GM23338 (cell line): Measurements from ENCODE around the gene THOP1. TPM values are rescaled to one million over a fixed set of nuclear protein-coding genes. Genes with fewer than 3 reads are reported as not detected.

Experiments
- ATAC-seq: fragments of 200-7000 bp; cut with Tn5 transposase; 3 replicates; pipeline ENCODE4 v1.9.1; 2020
- DNase-seq: peaks from one replicate; pipeline ENCODE4 v3.0.0-alpha.2; 2015; ENCODE audit warnings: low spot score
- H2AFZ ChIP-seq: fragments of 200-600 bp; sonication (generic); 2 replicates; pipeline ENCODE4 v1.8.0; 2016; ENCODE audit warnings: antibody characterized with exemption, mild to moderate bottlenecking, moderate library complexity
- H3F3A ChIP-seq: fragments of 200-600 bp; sonication (generic); replicated peaks from 2 replicates; pipeline ENCODE4 v1.8.0; 2017; ENCODE audit warnings: antibody characterized with exemption, mixed run types, low read depth
- H3K27ac ChIP-seq: fragments of 200-600 bp; sonication (generic); 2 replicates; pipeline ENCODE4 v1.6.1; 2016; ENCODE audit warnings: low read depth
- H3K27me3 ChIP-seq: fragments of 200-600 bp; sonication (generic); 2 replicates; pipeline ENCODE4 v1.8.0; 2016; ENCODE audit warnings: mild to moderate bottlenecking, mixed run types, moderate library complexity; ENCODE audit not compliant: insufficient read depth
- H3K36me3 ChIP-seq: fragments of 200-600 bp; sonication (generic); 2 replicates; pipeline ENCODE4 v1.8.0; 2016; ENCODE audit warnings: mild to moderate bottlenecking; ENCODE audit not compliant: insufficient read depth
- H3K4me1 ChIP-seq: fragments of 200-600 bp; sonication (generic); 2 replicates; pipeline ENCODE4 v1.8.0; 2016; ENCODE audit warnings: mild to moderate bottlenecking, moderate library complexity; ENCODE audit not compliant: insufficient read depth
- H3K4me2 ChIP-seq: fragments of 200-600 bp; sonication (generic); 2 replicates; pipeline ENCODE4 v1.7.1; 2017; ENCODE audit warnings: mixed run types
- H3K4me3 ChIP-seq: fragments of 200-600 bp; sonication (generic); 2 replicates; pipeline ENCODE4 v1.6.1; 2016; ENCODE audit warnings: mixed run types
- H3K79me2 ChIP-seq: fragments of 200-600 bp; sonication (generic); replicated peaks from 2 replicates; pipeline ENCODE4 v1.8.0; 2017; ENCODE audit warnings: mild to moderate bottlenecking; ENCODE audit not compliant: insufficient read depth
- H3K9me2 ChIP-seq: fragments of 200-600 bp; sonication (generic); 2 replicates; pipeline ENCODE4 v1.8.0; 2017; ENCODE audit not compliant: insufficient read depth
- H4K20me1 ChIP-seq: fragments of 200-600 bp; sonication (generic); replicated peaks from 2 replicates; pipeline ENCODE4 v1.8.0; 2017; ENCODE audit warnings: mild to moderate bottlenecking; ENCODE audit not compliant: insufficient read depth
- H3K27ac Mint-ChIP-seq: 2 replicates; pipeline ENCODE4 v1.8.0; 2020; ENCODE audit warnings: inconsistent platforms, mild to moderate bottlenecking, moderate library complexity, mixed read lengths
- H3K27me3 Mint-ChIP-seq: 3 replicates; pipeline ENCODE4 v1.8.0; 2022; ENCODE audit warnings: low read depth, mild to moderate bottlenecking, moderate library complexity, mixed read lengths, inconsistent platforms; ENCODE audit not compliant: insufficient read depth, poor library complexity
- H3K36me3 Mint-ChIP-seq: 3 replicates; pipeline ENCODE4 v1.8.0; 2021; ENCODE audit warnings: low read depth, mild to moderate bottlenecking, inconsistent platforms, moderate library complexity, mixed read lengths
- H3K4me1 Mint-ChIP-seq: 3 replicates; pipeline ENCODE4 v1.8.0; 2020; ENCODE audit warnings: mild to moderate bottlenecking, inconsistent platforms, mixed read lengths
- H3K4me3 Mint-ChIP-seq: 3 replicates; pipeline ENCODE4 v1.8.0; 2021; ENCODE audit warnings: moderate library complexity, mild to moderate bottlenecking, inconsistent platforms, mixed read lengths
- H3K9me3 Mint-ChIP-seq: 3 replicates; pipeline ENCODE4 v1.8.0; 2020; ENCODE audit warnings: moderate library complexity, mild to moderate bottlenecking, inconsistent platforms, mixed read lengths
- CREB1 ChIP-seq: fragments of 250-450 bp; sonication (Bioruptor Pico); IDR thresholded peaks from 2 replicates; pipeline ENCODE4 v1.5.0; 2020; ENCODE audit warnings: low read depth, mild to moderate bottlenecking, moderate library complexity
- EZH2 ChIP-seq: fragments of 200-600 bp; sonication (generic); IDR thresholded peaks from one replicate; pipeline ENCODE4 v1.8.0; 2017; ENCODE audit warnings: antibody characterized with exemption, mild to moderate bottlenecking, low read depth; ENCODE audit not compliant: unreplicated experiment
- EZH2phosphoT487 ChIP-seq: fragments of 200-600 bp; sonication (generic); IDR thresholded peaks from one replicate; pipeline ENCODE4 v1.8.1; 2018; ENCODE audit warnings: antibody characterized with exemption; ENCODE audit not compliant: unreplicated experiment
- NANOG ChIP-seq: IDR thresholded peaks from 2 replicates; pipeline ENCODE4 v1.6.1; 2016; ENCODE audit warnings: antibody characterized with exemption, borderline replicate concordance
- POLR2AphosphoS5 ChIP-seq: IDR thresholded peaks from 2 replicates; pipeline ENCODE4 v1.6.1; 2016; ENCODE audit warnings: antibody characterized with exemption, low read depth
- ZNF114 ChIP-seq: fragments of 250-450 bp; sonication (Bioruptor Pico); IDR thresholded peaks from 2 replicates; pipeline ENCODE4 v1.5.0; 2020; ENCODE audit warnings: mild to moderate bottlenecking, moderate library complexity
- ZNF331 ChIP-seq: fragments of 250-450 bp; sonication (Bioruptor Pico); IDR thresholded peaks from 2 replicates; pipeline ENCODE4 v1.5.0; 2020; ENCODE audit warnings: low read depth, mild to moderate bottlenecking, moderate library complexity
- polyA plus RNA-seq: library from polyadenylated mRNA; unstranded; fragments of >200 nt; fragmentation: Nextera tagmentation; extraction: Ambion mirVana; gene quantifications from 2 replicates; pipeline ENCODE4 v1.2.1, GENCODE V29; 2016
- total RNA-seq: library from RNA; depleted of rRNA; stranded (reverse); fragments of >200 nt; shearing (Covaris generic); gene quantifications from 2 replicates; pipeline ENCODE4 v1.2.3, GENCODE V29; 2014
- TF ChIP-seq, protein P1 (sequence below): IDR thresholded peaks from 2 replicates; pipeline ENCODE4 v1.6.1; 2016; ENCODE audit warnings: antibody characterized with exemption
- TF ChIP-seq, protein P2 (sequence below), 2 experiments: fragments of 200-600 bp in 1 of 2; sonication (generic) in 1 of 2; conservative IDR thresholded peaks; 2 replicates each; pipeline versions ENCODE4 v1.5.1 to v1.6.1; 2016 to 2017; ENCODE audit warnings: antibody characterized with exemption in 2 of 2, low read depth in 2 of 2, mild to moderate bottlenecking in 2 of 2, moderate library complexity in 1 of 2
- TF ChIP-seq, protein P3 (sequence below): IDR thresholded peaks from one replicate; pipeline ENCODE4 v1.6.1; 2018; ENCODE audit warnings: antibody characterized with exemption; ENCODE audit not compliant: unreplicated experiment
- TF ChIP-seq, protein P4 (sequence below): fragments of 250-450 bp; sonication (Bioruptor Pico); IDR thresholded peaks from 2 replicates; pipeline ENCODE4 v1.5.0; 2020; ENCODE audit warnings: mild to moderate bottlenecking, moderate library complexity

THOP1 gene
- total and polyA plus RNA-seq, 2 experiments from 2014 or later, result 110 to 229 TPM

DNA sequence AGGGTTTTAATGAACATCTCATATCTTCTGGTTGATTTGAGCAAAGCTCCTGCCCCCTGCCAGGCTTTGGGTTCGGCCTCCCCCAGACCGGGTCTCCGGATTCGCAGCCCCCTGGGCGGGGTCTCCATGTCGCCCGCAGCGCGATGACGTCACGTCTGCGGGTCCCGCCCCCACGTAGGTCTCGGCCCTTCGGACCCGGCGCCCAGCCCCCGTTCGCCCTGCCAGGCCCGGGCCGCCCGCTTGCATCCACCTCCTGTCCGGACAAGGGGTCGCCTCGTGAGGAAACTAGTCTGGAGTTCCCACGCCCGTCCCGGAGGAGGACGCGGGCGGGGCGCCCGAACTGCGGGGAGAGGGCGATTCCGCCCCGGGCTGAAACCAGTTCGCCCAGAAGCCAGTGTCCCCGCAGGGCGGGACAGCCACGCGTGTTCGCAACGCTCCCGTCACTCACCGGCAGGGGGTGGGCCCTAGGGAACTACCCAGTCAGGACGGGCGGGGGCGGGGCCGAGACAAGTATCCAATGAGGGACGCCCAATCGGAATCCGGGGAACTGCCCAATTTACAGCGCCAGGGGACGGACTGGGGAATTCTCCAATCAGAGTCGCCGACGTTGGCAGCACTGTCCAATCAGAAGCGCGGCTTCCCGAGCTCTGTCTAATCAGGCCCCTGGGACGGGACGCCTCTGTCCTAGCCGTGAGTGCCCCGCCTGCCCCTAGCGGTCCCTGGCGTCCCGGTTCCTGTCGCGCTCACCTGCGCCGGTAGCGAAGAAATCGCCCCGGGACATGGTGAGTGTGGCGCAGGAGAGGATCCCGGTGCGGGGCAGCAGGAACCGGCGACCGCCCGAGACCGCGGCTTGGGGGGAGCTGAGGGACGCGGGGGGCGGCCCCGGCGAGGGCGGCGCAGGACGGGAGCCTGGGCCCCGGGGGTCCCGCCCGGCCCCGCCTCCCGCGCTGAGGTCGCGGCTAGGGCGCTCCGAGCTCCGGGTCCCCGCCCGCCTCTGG is 55.8 kb downstream of the THOP1 start, which contains the start of gene ZNF555:
ZNF555 (plus strand) TSS at position 682 of the 998 bp plus-strand sequence; CDS start at position 780, 98 bp downstream.
- peak within 1 kb of the TSS; percentile 24 for H2AFZ ChIP-seq
- TF ChIP-seq NANOG (no peak), EZH2phosphoT487 (no peak), ZNF331 (CRISPR knock-in tag) (no peak), EZH2 (no peak), ZNF114 (CRISPR knock-in tag) (peak; percentile 58; the same call in 1 of the 2 replicates), POLR2AphosphoS5 (peak; percentile 68), CREB1 (CRISPR knock-in tag) (peak; percentile 97)
- TF ChIP-seq, protein P1, sequence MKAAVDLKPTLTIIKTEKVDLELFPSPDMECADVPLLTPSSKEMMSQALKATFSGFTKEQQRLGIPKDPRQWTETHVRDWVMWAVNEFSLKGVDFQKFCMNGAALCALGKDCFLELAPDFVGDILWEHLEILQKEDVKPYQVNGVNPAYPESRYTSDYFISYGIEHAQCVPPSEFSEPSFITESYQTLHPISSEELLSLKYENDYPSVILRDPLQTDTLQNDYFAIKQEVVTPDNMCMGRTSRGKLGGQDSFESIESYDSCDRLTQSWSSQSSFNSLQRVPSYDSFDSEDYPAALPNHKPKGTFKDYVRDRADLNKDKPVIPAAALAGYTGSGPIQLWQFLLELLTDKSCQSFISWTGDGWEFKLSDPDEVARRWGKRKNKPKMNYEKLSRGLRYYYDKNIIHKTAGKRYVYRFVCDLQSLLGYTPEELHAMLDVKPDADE, result no peak
- TF ChIP-seq, protein P2, sequence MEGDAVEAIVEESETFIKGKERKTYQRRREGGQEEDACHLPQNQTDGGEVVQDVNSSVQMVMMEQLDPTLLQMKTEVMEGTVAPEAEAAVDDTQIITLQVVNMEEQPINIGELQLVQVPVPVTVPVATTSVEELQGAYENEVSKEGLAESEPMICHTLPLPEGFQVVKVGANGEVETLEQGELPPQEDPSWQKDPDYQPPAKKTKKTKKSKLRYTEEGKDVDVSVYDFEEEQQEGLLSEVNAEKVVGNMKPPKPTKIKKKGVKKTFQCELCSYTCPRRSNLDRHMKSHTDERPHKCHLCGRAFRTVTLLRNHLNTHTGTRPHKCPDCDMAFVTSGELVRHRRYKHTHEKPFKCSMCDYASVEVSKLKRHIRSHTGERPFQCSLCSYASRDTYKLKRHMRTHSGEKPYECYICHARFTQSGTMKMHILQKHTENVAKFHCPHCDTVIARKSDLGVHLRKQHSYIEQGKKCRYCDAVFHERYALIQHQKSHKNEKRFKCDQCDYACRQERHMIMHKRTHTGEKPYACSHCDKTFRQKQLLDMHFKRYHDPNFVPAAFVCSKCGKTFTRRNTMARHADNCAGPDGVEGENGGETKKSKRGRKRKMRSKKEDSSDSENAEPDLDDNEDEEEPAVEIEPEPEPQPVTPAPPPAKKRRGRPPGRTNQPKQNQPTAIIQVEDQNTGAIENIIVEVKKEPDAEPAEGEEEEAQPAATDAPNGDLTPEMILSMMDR (conservative IDR thresholded peaks at IDR 0.05; ENCODE audit: low read depth in 2 of 2), result 0 out of 4 replicates have a peak, but pooled peaks of 1 of the 2 experiments have one; percentile 23
- TF ChIP-seq, protein P3, sequence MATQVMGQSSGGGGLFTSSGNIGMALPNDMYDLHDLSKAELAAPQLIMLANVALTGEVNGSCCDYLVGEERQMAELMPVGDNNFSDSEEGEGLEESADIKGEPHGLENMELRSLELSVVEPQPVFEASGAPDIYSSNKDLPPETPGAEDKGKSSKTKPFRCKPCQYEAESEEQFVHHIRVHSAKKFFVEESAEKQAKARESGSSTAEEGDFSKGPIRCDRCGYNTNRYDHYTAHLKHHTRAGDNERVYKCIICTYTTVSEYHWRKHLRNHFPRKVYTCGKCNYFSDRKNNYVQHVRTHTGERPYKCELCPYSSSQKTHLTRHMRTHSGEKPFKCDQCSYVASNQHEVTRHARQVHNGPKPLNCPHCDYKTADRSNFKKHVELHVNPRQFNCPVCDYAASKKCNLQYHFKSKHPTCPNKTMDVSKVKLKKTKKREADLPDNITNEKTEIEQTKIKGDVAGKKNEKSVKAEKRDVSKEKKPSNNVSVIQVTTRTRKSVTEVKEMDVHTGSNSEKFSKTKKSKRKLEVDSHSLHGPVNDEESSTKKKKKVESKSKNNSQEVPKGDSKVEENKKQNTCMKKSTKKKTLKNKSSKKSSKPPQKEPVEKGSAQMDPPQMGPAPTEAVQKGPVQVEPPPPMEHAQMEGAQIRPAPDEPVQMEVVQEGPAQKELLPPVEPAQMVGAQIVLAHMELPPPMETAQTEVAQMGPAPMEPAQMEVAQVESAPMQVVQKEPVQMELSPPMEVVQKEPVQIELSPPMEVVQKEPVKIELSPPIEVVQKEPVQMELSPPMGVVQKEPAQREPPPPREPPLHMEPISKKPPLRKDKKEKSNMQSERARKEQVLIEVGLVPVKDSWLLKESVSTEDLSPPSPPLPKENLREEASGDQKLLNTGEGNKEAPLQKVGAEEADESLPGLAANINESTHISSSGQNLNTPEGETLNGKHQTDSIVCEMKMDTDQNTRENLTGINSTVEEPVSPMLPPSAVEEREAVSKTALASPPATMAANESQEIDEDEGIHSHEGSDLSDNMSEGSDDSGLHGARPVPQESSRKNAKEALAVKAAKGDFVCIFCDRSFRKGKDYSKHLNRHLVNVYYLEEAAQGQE, result no peak
- TF ChIP-seq, protein P4, sequence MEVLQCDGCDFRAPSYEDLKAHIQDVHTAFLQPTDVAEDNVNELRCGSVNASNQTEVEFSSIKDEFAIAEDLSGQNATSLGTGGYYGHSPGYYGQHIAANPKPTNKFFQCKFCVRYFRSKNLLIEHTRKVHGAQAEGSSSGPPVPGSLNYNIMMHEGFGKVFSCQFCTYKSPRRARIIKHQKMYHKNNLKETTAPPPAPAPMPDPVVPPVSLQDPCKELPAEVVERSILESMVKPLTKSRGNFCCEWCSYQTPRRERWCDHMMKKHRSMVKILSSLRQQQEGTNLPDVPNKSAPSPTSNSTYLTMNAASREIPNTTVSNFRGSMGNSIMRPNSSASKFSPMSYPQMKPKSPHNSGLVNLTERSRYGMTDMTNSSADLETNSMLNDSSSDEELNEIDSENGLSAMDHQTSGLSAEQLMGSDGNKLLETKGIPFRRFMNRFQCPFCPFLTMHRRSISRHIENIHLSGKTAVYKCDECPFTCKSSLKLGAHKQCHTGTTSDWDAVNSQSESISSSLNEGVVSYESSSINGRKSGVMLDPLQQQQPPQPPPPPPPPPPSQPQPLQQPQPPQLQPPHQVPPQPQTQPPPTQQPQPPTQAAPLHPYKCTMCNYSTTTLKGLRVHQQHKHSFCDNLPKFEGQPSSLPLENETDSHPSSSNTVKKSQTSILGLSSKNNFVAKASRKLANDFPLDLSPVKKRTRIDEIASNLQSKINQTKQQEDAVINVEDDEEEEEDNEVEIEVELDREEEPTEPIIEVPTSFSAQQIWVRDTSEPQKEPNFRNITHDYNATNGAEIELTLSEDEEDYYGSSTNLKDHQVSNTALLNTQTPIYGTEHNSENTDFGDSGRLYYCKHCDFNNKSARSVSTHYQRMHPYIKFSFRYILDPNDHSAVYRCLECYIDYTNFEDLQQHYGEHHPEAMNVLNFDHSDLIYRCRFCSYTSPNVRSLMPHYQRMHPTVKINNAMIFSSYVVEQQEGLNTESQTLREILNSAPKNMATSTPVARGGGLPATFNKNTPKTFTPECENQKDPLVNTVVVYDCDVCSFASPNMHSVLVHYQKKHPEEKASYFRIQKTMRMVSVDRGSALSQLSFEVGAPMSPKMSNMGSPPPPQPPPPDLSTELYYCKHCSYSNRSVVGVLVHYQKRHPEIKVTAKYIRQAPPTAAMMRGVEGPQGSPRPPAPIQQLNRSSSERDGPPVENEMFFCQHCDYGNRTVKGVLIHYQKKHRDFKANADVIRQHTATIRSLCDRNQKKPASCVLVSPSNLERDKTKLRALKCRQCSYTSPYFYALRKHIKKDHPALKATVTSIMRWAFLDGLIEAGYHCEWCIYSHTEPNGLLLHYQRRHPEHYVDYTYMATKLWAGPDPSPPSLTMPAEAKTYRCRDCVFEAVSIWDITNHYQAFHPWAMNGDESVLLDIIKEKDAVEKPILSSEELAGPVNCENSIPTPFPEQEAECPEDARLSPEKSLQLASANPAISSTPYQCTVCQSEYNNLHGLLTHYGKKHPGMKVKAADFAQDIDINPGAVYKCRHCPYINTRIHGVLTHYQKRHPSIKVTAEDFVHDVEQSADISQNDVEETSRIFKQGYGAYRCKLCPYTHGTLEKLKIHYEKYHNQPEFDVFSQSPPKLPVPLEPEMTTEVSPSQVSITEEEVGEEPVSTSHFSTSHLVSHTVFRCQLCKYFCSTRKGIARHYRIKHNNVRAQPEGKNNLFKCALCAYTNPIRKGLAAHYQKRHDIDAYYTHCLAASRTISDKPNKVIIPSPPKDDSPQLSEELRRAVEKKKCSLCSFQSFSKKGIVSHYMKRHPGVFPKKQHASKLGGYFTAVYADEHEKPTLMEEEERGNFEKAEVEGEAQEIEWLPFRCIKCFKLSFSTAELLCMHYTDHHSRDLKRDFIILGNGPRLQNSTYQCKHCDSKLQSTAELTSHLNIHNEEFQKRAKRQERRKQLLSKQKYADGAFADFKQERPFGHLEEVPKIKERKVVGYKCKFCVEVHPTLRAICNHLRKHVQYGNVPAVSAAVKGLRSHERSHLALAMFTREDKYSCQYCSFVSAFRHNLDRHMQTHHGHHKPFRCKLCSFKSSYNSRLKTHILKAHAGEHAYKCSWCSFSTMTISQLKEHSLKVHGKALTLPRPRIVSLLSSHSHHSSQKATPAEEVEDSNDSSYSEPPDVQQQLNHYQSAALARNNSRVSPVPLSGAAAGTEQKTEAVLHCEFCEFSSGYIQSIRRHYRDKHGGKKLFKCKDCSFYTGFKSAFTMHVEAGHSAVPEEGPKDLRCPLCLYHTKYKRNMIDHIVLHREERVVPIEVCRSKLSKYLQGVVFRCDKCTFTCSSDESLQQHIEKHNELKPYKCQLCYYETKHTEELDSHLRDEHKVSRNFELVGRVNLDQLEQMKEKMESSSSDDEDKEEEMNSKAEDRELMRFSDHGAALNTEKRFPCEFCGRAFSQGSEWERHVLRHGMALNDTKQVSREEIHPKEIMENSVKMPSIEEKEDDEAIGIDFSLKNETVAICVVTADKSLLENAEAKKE (CRISPR knock-in tag), result no peak
- H3K4me2 ChIP-seq, result peak within 1 kb of the TSS; percentile 89

More for the DNA sequence above, 55.8 kb downstream of the THOP1 start, which contains the start of gene ZNF555:
- peaks cover 6% of the 10 kb centered on the region; the same call in 1 of the 2 replicates for H3K4me1 ChIP-seq
- ATAC-seq (peak; percentile 98), DNase-seq (peak; percentile 100)
- peak within 1 kb of the TSS; percentile 66 for H3K4me3 ChIP-seq
- peak within 1 kb of the TSS; percentile 82 for H3K4me3 Mint-ChIP-seq
- H3K27ac Mint-ChIP-seq, result no peak within 1 kb of the TSS; the same call in 1 of the 2 replicates
- H3K36me3 ChIP-seq, result no peaks in the 10 kb centered on the region
- H3K79me2 ChIP-seq, result peaks cover 24% of the 10 kb centered on the region
- H3F3A ChIP-seq, result no peaks in the 10 kb centered on the region
- H3K9me3 Mint-ChIP-seq, result peaks cover 55% of the 10 kb centered on the region
- peaks cover 4% of the 10 kb centered on the region for H4K20me1 ChIP-seq
- H3K36me3 Mint-ChIP-seq, result peaks cover 48% of the 10 kb centered on the region
- H3K27me3 ChIP-seq, result peaks cover 8% of the 10 kb centered on the region; the same call in 1 of the 2 replicates
- no peaks in the 10 kb centered on the region for H3K9me2 ChIP-seq
- H3K27ac ChIP-seq, result peak within 1 kb of the TSS; percentile 86; the same call in 1 of the 2 replicates
- peaks cover 20% of the 10 kb centered on the region for H3K27me3 Mint-ChIP-seq
- H3K4me1 Mint-ChIP-seq, result peaks cover 5% of the 10 kb centered on the region
